ENCODE results near the gene CAPN10.

DNA sequence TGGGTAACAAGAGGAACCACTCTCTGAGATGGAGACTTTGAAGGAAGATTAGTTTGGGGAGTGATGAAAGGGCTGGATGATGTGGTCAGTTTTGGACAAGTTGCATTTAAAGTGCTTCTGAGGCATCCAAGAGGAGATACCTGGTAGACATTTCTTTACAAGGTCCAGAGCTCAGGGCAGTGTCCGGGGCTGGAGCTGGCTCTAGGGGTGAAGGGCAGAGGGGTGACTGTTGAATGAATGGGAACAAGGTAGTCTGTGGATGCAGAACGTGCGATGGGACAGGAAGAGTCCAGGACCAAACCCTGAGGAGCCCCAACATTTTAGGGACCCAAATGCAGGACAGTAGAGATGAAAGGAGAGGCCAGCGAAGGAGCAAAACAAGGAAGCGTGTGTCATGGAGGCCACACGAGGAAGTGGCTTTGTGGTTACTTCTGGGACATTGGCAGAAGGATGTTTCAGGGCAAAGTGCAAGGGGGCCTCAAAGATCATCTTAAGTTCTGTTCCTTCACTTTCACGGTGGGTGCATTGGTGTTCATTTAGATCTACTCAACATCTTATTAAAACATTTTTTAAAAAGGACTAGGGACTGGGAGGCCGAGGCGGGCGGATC, 25.2 kb downstream of the CAPN10 start:
- TF ChIP-seq, protein P1, sequence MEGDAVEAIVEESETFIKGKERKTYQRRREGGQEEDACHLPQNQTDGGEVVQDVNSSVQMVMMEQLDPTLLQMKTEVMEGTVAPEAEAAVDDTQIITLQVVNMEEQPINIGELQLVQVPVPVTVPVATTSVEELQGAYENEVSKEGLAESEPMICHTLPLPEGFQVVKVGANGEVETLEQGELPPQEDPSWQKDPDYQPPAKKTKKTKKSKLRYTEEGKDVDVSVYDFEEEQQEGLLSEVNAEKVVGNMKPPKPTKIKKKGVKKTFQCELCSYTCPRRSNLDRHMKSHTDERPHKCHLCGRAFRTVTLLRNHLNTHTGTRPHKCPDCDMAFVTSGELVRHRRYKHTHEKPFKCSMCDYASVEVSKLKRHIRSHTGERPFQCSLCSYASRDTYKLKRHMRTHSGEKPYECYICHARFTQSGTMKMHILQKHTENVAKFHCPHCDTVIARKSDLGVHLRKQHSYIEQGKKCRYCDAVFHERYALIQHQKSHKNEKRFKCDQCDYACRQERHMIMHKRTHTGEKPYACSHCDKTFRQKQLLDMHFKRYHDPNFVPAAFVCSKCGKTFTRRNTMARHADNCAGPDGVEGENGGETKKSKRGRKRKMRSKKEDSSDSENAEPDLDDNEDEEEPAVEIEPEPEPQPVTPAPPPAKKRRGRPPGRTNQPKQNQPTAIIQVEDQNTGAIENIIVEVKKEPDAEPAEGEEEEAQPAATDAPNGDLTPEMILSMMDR (IDR thresholded peaks at IDR 0.05; ENCODE audit: borderline replicate concordance, extremely low read depth, low read length, poor library complexity, severe bottlenecking), result no peak
- TF ChIP-seq EZH2 (IDR thresholded peaks at IDR 0.05; ENCODE audit: borderline replicate concordance, low read depth, low read length, severe bottlenecking), result no peak
